GM21737 (cell line): ENCODE measurements around the gene LMOD1.
"Not testable (repeated sequence)": the region's sequence is repeated elsewhere in the genome, so short reads cannot be mapped to it uniquely, and the experiment has no call there.

Source experiments
- ATAC-seq: cut with Tn5 transposase; IDR thresholded peaks from one replicate; pipeline ENCODE4 v1.9.1; 2021; ENCODE audit warnings: mild to moderate bottlenecking, moderate library complexity; ENCODE audit not compliant: unreplicated experiment

The LMOD1 gene

GRCh38 chr1:201917362-201918033 is 28.9 kb downstream of the LMOD1 start:
- no peak for ATAC-seq

GRCh38 chr1:201916649-201917249 is 29.6 kb downstream of the LMOD1 start:
- no peak for ATAC-seq

DNA sequence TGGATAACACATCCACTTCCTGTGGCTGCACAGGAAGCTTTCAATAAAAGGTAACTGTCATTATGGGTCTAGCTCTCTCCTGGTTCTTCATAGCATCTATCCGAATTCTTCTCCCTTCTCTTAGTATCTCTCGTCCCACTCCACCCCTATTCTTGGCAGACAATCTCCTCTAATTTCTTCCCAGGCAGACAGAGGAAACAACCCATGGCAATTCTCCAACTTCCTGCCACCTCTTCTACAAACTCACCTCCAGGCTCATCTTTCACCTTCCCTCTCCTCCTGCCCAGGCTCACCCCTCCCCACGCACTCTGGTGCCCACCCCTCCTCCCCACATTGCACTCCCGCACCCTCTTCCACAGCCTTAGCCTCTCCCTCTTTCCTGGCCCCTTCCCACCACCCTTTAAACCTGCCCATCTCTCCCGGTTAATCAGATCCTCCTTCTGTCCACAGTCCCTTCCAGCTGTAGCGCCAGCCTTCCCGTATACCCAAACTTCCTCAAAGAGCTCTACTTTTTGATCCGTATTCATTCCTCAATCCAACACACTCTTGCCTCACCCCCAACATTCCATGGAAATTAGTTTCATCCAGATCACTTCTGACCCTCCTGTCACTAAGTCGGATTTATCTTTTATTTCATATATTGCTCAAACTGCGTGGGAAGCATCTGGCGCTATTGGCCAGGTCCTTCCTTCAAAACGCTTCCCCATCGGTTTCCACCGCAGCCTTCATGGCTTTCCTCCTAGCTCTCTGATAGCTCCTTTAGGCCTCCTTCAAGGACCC is 31.7 kb downstream of the LMOD1 start:
- no peak for ATAC-seq

DNA sequence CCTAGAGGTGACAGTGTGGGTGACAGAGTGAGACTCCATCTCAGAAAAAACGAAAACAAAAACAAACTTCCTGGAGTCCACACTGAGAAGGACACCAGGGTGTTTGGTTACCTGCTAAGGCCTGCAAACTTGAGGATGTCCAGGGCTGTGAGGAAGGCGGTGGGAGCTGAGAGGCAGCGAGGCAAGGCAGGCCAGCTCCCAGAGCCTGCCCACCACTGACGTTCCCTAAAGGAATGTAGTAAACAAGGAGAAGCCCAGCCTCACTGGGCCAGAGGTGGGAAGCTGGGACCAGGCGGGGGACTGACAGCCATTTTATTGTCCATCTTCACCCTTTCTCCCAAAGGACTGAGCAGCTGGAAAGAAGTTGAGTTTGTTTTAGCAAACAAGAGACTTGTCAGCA is 33.5 kb downstream of the LMOD1 start:
- no peak for ATAC-seq

- no peak for ATAC-seq
Measured at GRCh38 chr1:201911826-201912571, 34.3 kb downstream of the LMOD1 start.

DNA sequence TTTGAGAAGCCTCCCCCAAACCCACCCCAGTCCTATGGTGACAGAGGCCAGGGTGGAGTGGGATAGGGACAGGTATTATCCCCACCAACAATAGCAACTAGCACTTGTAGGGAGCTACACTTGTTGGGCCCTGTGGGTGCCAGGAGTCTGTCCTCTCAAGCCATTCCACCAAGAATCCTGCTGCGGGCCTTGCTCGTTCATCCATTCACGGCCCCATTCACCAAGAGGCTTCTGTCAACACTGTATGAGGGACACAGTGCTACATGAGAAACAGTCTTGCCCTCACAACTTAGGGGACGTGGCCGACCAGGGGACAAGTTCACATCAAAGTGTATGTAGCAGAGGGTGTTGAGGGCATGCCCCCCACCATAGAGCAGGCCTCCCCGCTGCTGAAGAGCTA is 38.7 kb downstream of the LMOD1 start:
- no peak for ATAC-seq

DNA sequence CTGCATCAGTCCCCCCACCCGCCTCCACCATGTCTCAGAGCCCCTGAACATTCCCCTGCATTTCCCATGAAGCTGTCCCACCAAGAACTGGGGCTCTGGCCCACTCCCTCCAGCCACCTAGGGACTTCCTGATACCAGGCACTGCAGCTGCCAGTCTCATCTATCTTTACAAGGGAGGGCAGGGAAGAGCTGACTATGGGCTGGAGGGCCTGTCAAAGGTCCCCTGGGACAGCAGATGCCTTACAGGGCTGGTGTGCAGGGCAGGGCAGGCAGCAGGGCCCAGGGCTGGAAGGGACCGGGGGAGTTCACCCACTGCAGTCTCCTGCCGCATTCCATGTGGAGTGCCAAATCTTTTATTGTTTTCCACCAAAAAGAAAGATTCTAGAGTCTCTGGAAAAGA is 40.0 kb downstream of the LMOD1 start:
- no peak for ATAC-seq

DNA sequence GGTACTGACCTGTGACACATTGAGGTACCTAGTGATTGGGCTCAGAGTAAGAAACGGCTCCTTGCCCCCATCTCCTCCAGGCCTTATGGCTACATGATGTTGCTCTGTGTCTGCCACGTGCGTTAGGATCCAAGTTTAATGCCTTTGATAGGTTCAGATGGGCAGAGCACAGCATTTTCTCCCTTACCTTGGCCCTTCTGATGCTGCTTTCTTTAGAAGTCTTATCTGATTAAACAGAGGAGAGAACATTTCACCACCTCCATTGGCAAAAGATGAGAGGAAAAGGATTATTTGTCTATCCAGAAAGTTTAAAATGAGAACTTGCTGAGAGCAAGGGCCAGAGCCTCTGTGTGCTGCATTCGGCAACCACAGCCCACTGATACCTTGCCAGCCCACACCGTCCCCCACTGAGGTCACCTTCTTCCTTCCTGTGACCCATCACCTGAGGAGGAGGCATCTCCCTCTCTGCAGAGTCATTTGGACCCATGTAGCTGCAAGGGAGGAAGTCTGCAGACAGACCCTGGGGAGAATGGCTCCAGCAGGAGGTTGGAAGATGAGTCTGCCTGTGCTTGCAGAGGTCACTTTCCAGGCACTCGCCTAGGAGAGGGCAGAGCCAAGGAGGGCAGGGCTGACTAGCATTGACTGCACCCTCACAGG is 41.0 kb downstream of the LMOD1 start:
- ATAC-seq, result no peak

DNA sequence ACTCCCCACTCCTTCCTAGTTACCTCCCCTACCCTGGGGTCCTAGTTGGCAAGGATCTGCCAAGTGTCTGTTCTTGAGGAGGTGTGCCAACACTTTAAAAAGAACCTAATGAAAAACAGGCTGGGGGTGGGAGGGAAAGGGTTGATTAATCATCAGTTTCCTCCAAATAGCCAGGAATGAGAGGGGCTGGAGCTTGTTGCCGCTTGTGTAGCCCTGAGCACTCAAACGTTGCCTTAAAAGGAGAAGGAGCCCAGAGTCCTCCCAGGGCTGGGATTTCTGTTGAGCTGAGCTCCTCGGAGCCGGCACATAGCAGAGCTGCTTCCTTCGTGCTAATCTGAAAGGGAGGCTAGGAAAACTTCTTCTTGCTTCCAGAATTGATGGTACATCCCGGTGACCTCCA is 41.8 kb downstream of the LMOD1 start:
- no peak for ATAC-seq

GRCh38 chr1:201903135-201903534 is 43.2 kb downstream of the LMOD1 start:
- ATAC-seq, result no peak

GRCh38 chr1:201902198-201902597 is 44.1 kb downstream of the LMOD1 start:
- no peak for ATAC-seq

GRCh38 chr1:201901036-201901435 is 45.3 kb downstream of the LMOD1 start:
- not testable (repeated sequence) for ATAC-seq

DNA sequence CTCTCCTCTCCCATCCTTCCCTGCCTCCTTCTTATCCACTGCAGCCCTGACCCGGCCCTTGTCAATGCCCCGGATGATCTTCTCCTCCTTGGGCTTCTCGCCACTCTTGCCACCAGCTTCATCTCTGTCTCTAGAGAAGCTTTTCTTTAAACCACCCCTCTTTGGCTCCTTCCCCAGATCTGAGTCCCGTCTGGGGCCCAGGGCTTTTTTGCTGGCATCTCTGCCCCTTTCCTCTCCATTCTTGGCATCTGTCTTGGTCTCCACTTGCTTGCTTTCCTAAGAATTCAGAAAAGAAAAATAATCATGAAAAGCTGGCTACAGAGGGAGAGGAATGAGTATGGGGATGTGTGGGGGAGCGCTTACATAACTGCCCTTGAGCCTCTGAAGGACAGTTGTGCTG is 45.9 kb downstream of the LMOD1 start:
- no peak for ATAC-seq

- ATAC-seq, result no peak
Measured at GRCh38 chr1:201899683-201900429, 46.5 kb downstream of the LMOD1 start.

DNA sequence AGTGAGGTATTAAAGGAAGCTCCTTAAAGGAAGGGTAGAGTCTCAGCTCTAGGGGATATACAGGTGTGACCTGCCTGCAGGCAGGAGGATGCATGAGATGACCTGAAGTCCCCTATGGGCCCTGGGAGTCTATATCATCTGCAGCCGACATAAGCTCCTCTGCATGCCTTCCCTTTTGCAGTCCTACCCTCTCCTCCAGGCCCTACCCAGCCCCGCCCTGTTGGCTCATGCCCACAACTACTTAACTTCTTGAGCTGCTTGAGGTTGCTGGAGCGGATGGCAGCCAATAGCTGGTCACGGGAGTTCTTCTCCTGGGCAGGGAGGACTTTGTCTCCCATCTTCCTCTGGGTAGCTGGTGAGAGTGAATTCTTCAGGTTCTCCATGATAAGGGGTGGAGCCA is 47.4 kb downstream of the LMOD1 start:
- no peak for ATAC-seq

- ATAC-seq, result no peak
Measured at GRCh38 chr1:201898240-201898894, 48.0 kb downstream of the LMOD1 start.

GRCh38 chr1:201896951-201897391 is 49.4 kb downstream of the LMOD1 start:
- no peak for ATAC-seq

GRCh38 chr1:201895913-201896807 is 50.2 kb downstream of the LMOD1 start:
- peak; percentile 84 for ATAC-seq
